Thymus (tissue), 11 donors: ENCODE measurements around the gene CTNNA3. TPM values are rescaled to one million over a fixed set of nuclear protein-coding genes. Genes with fewer than 3 reads are reported as not detected.

Source experiments
- DNase-seq, 9 donors: peaks; one replicate each; pipeline ENCODE4 v3.0.0-alpha.2; 2013; ENCODE audit warnings: low spot score in 9 of 9, low read depth in 6 of 9, missing footprints in 1 of 9
- H3K27ac ChIP-seq, 2 donors: one replicate each; pipeline ENCODE4 v1.5.1; 2013; ENCODE audit warnings: control low read depth in 1 of 2, low read depth in 1 of 2, low read length in 1 of 2, mild to moderate bottlenecking in 1 of 2, moderate library complexity in 1 of 2
- H3K27me3 ChIP-seq, 2 donors: one replicate each; pipeline ENCODE4 v1.5.1; 2013; ENCODE audit warnings: low read length in 1 of 2; ENCODE audit not compliant: control insufficient read depth in 2 of 2, insufficient read depth in 1 of 2
- H3K36me3 ChIP-seq, 2 donors: one replicate each; pipeline ENCODE4 v1.5.1; 2013; ENCODE audit warnings: low read length in 1 of 2, mild to moderate bottlenecking in 1 of 2, moderate library complexity in 1 of 2; ENCODE audit not compliant: control insufficient read depth in 2 of 2, insufficient read depth in 2 of 2
- H3K4me1 ChIP-seq, 2 donors: one replicate each; pipeline ENCODE4 v1.5.1; 2013; ENCODE audit warnings: low read length in 2 of 2; ENCODE audit not compliant: control insufficient read depth in 2 of 2, insufficient read depth in 2 of 2
- H3K4me3 ChIP-seq, 2 donors: one replicate each; pipeline ENCODE4 v1.5.1; 2013; ENCODE audit warnings: low read length in 2 of 2, control low read depth in 1 of 2, mild to moderate bottlenecking in 1 of 2
- H3K9me3 ChIP-seq, 2 donors: one replicate each; pipeline ENCODE4 v1.5.1; 2013; ENCODE audit warnings: low read length in 1 of 2, mild to moderate bottlenecking in 1 of 2; ENCODE audit not compliant: control insufficient read depth in 2 of 2, insufficient read depth in 1 of 2
- WGBS: extraction: QIAGEN DNeasy Blood & Tissue Kit; methylation state at CpG from one replicate; pipeline ENCODE4 v1.1.7; 2013; 5-methylcytosine and 5-hydroxymethylcytosine counted together
- polyA plus RNA-seq: library from polyadenylated mRNA; stranded (reverse); fragments of 200-250 nt; gene quantifications from one replicate; pipeline ENCODE4 v1.2.3, GENCODE V29; 2013
- total RNA-seq: library from RNA; stranded (reverse); fragments of 120-200 nt; gene quantifications from one replicate; pipeline ENCODE4 v1.2.4, GENCODE V29; 2013
- donor health status: healthy.

The CTNNA3 gene
- total and polyA plus RNA-seq, 2 donors: 0.27 to 0.28 TPM

- H3K27me3 ChIP-seq: no peaks in the 10 kb centered on the region
- no peaks in the 10 kb centered on the region for H3K9me3 ChIP-seq
- no peak overlapping the region for H3K27ac ChIP-seq
- H3K4me3 ChIP-seq: no peak overlapping the region
- no peak for DNase-seq
- 93% methylated on average over 3 of the region's 3 CpGs for WGBS
- H3K36me3 ChIP-seq: no peaks in the 10 kb centered on the region
- H3K4me1 ChIP-seq: no peaks in the 10 kb centered on the region
Measured at GRCh38 chr10:66102756-66103155, 1593.2 kb downstream of the CTNNA3 start.

DNA sequence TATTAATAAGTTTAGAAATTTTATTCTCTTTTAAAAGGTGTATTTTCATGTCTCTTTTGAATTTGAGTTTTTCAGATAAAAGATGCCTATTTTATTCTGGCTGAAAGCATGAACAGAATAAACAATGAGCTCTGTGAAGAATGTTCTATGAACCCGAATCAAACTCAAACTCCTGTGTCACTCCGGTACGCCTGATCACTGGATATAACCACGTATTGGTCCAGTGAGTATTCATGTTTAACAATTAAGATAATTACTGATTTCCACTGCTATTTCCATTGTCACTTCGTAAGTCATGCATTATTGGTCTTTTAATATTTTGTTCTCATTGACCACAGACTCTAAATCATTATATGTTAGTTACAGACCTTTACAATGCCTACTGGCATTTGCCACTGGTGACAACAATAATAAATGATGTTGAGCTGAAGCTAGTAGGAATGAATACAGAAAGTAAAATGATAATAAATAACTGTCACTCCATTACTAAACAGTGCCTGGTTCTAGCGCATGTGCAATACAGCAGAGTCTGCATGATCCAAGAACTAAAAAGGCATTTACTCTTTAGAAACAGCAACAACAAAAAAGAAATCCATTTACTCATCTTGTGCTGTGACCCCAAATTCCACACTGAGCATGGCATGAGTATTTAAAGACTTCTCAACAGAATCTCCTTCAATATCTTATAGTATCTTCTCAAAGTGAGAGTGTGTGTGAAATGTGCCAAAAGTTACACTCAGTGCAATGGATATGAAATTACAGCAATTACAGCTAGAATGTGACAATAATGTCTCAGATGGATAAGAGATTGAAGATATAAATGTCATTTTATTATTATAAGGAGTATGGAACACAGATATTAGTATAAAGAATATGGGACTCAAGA, 1597.2 kb downstream of the CTNNA3 start:
- no peaks in the 10 kb centered on the region for H3K9me3 ChIP-seq
- DNase-seq: no peak

GRCh38 chr10:66095610-66096009, 1600.4 kb downstream of the CTNNA3 start:
- WGBS: 94% methylated on average over 2 of the region's 2 CpGs
- DNase-seq: no peak
- Histone ChIP-seq H3K9me3 (no peaks in the 10 kb centered on the region), H3K4me3 (no peak overlapping the region), H3K4me1 (no peaks in the 10 kb centered on the region), H3K27ac (no peak overlapping the region), H3K27me3 (no peaks in the 10 kb centered on the region), H3K36me3 (no peaks in the 10 kb centered on the region)

More for the DNA sequence above, 1597.2 kb downstream of the CTNNA3 start:
- Histone ChIP-seq H3K4me1 (no peaks in the 10 kb centered on the region), H3K36me3 (no peaks in the 10 kb centered on the region), H3K4me3 (no peak overlapping the region), H3K27me3 (no peaks in the 10 kb centered on the region), H3K27ac (no peak overlapping the region)
- WGBS: 91% methylated on average over 6 of the region's 6 CpGs

DNA sequence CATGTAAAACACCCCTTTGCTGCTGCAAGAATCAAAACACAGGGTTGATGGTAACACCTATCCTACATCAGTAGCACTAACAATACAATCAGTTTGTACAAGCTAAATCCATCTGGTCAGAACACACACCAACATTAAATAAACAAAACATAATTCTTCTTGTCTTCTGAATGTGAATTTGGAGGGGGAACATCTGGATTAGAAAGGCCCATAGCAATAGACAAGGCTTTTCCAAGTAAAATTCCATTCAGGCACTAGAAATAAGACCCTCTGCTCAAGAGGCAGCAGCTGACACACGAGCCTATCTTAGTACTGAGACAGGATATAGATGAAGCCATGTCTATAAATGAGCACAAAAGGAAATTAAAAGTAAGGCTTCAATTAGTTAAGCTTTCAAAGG, 1610.1 kb downstream of the CTNNA3 start:
- Histone ChIP-seq H3K36me3 (no peaks in the 10 kb centered on the region), H3K9me3 (no peaks in the 10 kb centered on the region), H3K4me3 (no peak overlapping the region), H3K4me1 (no peaks in the 10 kb centered on the region), H3K27me3 (no peaks in the 10 kb centered on the region), H3K27ac (no peak overlapping the region)
- 36% methylated on average over 1 of the region's 1 CpG for WGBS
- no peak for DNase-seq

- no peak overlapping the region for H3K27ac ChIP-seq
- 89% methylated on average over 2 of the region's 2 CpGs for WGBS
- no peaks in the 10 kb centered on the region for H3K9me3 ChIP-seq
- H3K4me3 ChIP-seq: no peak overlapping the region
- no peaks in the 10 kb centered on the region for H3K4me1 ChIP-seq
- H3K27me3 ChIP-seq: no peaks in the 10 kb centered on the region
- no peak for DNase-seq
- no peaks in the 10 kb centered on the region for H3K36me3 ChIP-seq
Measured at GRCh38 chr10:66071907-66072306, 1624.1 kb downstream of the CTNNA3 start.

DNA sequence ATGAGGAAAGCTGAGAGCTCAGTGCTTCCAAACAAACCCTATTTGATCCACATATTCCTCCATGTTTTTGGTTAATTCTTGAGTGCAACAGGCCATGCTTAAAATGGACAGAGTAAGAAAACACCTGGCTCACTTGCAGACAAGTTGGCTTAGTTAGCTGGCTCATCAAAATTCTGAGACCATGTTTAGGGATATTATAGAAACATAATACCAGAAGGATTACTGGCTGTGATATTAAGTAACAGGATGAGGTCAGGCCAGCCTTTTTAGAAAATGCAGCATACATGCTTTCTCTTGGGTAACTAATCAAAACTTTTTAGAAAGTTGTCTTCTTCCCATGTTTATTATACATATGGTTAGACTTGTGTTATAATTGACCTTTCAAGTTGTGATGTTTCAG, 1637.4 kb downstream of the CTNNA3 start:
- DNase-seq: no peak
- H3K27me3 ChIP-seq: no peaks in the 10 kb centered on the region
- H3K4me1 ChIP-seq: no peaks in the 10 kb centered on the region
- no peak overlapping the region for H3K27ac ChIP-seq
- no peak overlapping the region for H3K4me3 ChIP-seq
- no peaks in the 10 kb centered on the region for H3K9me3 ChIP-seq
- H3K36me3 ChIP-seq: no peaks in the 10 kb centered on the region

GRCh38 chr10:66049335-66049734, 1646.7 kb downstream of the CTNNA3 start:
- Histone ChIP-seq H3K27me3 (no peaks in the 10 kb centered on the region), H3K27ac (no peak overlapping the region), H3K36me3 (no peaks in the 10 kb centered on the region), H3K4me1 (no peaks in the 10 kb centered on the region), H3K4me3 (no peak overlapping the region), H3K9me3 (peaks cover 0 to 5% of the 10 kb centered on the region in 2 donors)
- no peak for DNase-seq
- 91% methylated on average over 3 of the region's 3 CpGs for WGBS

DNA sequence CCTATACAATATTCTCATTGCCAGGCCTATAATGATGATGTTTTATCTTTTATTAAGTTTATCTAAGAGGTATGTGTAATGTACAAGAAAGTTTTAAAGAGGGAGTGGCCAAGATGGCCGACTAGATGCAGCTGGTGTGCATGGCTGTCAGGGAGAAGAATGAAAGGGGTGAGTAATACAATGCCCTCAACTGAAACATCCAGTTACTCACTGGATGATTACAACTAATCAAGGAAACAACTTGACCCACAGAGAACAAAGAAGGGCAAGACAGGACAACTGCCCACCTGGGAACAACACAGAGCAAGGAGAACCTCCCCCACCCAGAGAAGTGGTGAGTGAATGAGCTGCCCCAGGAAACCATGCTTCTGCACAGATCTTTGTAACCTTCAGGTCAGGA, 1650.1 kb downstream of the CTNNA3 start:
- 85% methylated on average over 1 of the region's 1 CpG for WGBS
- no peak overlapping the region for H3K4me3 ChIP-seq
- H3K4me1 ChIP-seq: no peaks in the 10 kb centered on the region
- no peak for DNase-seq
- no peaks in the 10 kb centered on the region for H3K36me3 ChIP-seq
- H3K27ac ChIP-seq: no peak overlapping the region
- H3K9me3 ChIP-seq: peaks cover 0 to 5% of the 10 kb centered on the region in 2 donors
- no peaks in the 10 kb centered on the region for H3K27me3 ChIP-seq

GRCh38 chr10:66041771-66042170, 1654.2 kb downstream of the CTNNA3 start:
- WGBS: 74% methylated on average over 3 of the region's 3 CpGs
- no peak for DNase-seq
- no peak overlapping the region for H3K27ac ChIP-seq
- H3K27me3 ChIP-seq: no peaks in the 10 kb centered on the region
- no peak overlapping the region for H3K4me3 ChIP-seq
- peaks cover 0 to 5% of the 10 kb centered on the region in 2 donors for H3K9me3 ChIP-seq
- H3K36me3 ChIP-seq: no peaks in the 10 kb centered on the region
- H3K4me1 ChIP-seq: no peaks in the 10 kb centered on the region
